ENCODE measurements around the gene MCC.

DNA sequence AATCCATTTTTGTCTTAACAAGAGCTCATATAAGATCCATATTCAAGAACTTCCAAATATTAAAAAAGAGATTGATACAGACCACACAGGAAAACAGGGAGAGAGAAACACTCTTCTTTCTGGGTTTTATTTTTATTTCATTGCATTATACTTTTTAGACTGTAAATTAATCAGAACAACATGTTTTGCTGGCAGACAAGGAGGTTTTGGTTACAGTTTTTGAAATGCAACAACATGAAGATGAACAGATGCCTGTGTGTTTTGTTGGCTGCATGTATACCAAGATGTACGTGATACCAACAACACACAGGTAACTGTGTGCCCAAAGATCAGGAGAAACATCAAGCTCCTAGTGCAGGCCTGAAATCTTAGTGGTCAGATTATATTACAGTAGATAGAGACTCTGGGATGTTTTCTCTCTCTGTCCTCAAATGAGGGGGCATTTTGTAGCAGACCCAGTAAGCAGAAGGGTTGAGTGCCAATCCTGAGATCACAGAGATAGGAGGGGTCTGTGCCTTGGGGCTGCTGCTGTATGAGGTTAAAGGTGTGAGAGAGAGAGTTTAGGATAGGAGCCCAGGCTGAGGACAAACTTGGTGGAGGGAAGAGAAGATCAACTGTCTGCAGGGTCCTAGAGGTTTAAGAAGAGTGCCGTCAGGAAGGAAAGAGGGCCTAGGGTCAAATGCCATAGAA, 359.5 kb downstream of the MCC start:
- TF ChIP-seq, protein P1, sequence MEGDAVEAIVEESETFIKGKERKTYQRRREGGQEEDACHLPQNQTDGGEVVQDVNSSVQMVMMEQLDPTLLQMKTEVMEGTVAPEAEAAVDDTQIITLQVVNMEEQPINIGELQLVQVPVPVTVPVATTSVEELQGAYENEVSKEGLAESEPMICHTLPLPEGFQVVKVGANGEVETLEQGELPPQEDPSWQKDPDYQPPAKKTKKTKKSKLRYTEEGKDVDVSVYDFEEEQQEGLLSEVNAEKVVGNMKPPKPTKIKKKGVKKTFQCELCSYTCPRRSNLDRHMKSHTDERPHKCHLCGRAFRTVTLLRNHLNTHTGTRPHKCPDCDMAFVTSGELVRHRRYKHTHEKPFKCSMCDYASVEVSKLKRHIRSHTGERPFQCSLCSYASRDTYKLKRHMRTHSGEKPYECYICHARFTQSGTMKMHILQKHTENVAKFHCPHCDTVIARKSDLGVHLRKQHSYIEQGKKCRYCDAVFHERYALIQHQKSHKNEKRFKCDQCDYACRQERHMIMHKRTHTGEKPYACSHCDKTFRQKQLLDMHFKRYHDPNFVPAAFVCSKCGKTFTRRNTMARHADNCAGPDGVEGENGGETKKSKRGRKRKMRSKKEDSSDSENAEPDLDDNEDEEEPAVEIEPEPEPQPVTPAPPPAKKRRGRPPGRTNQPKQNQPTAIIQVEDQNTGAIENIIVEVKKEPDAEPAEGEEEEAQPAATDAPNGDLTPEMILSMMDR (IDR thresholded peaks at IDR 0.05; ENCODE audit: low read depth, low read length, missing input control) = no peak
- TF ChIP-seq JUND (IDR thresholded peaks at IDR 0.05) (no peak), ATF3 (IDR thresholded peaks at IDR 0.05) (no peak), YY1 (IDR thresholded peaks at IDR 0.05) (no peak), HNF4G (IDR thresholded peaks at IDR 0.05) (no peak)

All from liver (tissue), 3 donors.